ENCODE measurements around the gene FILIP1.

FILIP1 gene

GRCh38 chr6:75494290-75494689 lies 690 bp upstream of the FILIP1 start:
- no peak for DNase-seq

GRCh38 chr6:75492386-75493153 lies 1.0 kb downstream of the FILIP1 start:
- no peak for DNase-seq

GRCh38 chr6:75491291-75491690 lies 2.3 kb downstream of the FILIP1 start:
- no peak for DNase-seq

GRCh38 chr6:75490706-75491105 lies 2.9 kb downstream of the FILIP1 start:
- DNase-seq, result no peak

- DNase-seq, result no peak
These were observed 4.6 kb downstream of the FILIP1 start for GRCh38 chr6:75489025-75489424.

- DNase-seq, result no peak
These were observed 5.6 kb downstream of the FILIP1 start for GRCh38 chr6:75488033-75488432.

- DNase-seq, result no peak
These were observed 6.6 kb downstream of the FILIP1 start for GRCh38 chr6:75486850-75487518.

- DNase-seq, result no peak
These were observed 9.1 kb downstream of the FILIP1 start for GRCh38 chr6:75484535-75484934.

- DNase-seq, result no peak
These were observed 10.3 kb downstream of the FILIP1 start for GRCh38 chr6:75483136-75483952.

GRCh38 chr6:75481936-75482593 lies 11.5 kb downstream of the FILIP1 start:
- DNase-seq, result no peak

GRCh38 chr6:75481394-75481793 lies 12.2 kb downstream of the FILIP1 start:
- DNase-seq, result no peak

GRCh38 chr6:75480425-75480824 lies 13.2 kb downstream of the FILIP1 start:
- DNase-seq, result no peak

- DNase-seq, result no peak
These were observed 13.9 kb downstream of the FILIP1 start for GRCh38 chr6:75479712-75480111.

- DNase-seq, result no peak
These were observed 14.7 kb downstream of the FILIP1 start for GRCh38 chr6:75478929-75479328.

GRCh38 chr6:75472885-75473284 lies 20.7 kb downstream of the FILIP1 start:
- no peak for DNase-seq

- no peak for DNase-seq
These were observed 25.6 kb downstream of the FILIP1 start for GRCh38 chr6:75467966-75468365.

- no peak for DNase-seq
These were observed 26.3 kb downstream of the FILIP1 start for GRCh38 chr6:75467284-75467683.

- no peak for DNase-seq
These were observed 27.0 kb downstream of the FILIP1 start for GRCh38 chr6:75466636-75467035.

- no peak for DNase-seq
These were observed 29.7 kb downstream of the FILIP1 start for GRCh38 chr6:75463908-75464307.

- DNase-seq, result no peak
These were observed 30.5 kb downstream of the FILIP1 start for GRCh38 chr6:75463061-75463460.

- DNase-seq, result no peak
These were observed 32.9 kb downstream of the FILIP1 start for GRCh38 chr6:75460681-75461080.

GRCh38 chr6:75458895-75459294 lies 34.7 kb downstream of the FILIP1 start:
- DNase-seq, result no peak

GRCh38 chr6:75450903-75451302 lies 42.7 kb downstream of the FILIP1 start:
- no peak for DNase-seq

All from stimulated activated CD4-positive, alpha-beta T cell treated with anti-CD3 and anti-CD28 coated beads, Interleukin-12 subunit alpha, Interleukin-12 subunit beta, amount 100 ng/mL, for 4 hours (primary cell).